ENCODE data around the gene YJEFN3. TPM values are rescaled to one million over a fixed set of nuclear protein-coding genes. Genes with fewer than 3 reads are reported as not detected.

YJEFN3 gene
- total and polyA plus RNA-seq, 2 of the 8 experiments (the other 6 are each of a cell fraction or from before 2014, with no cell fraction given) = 5.7 to 9.4 TPM

- no peak for DNase-seq (ENCODE audit: low read depth in 1 of 2, low spot score in 2 of 2)
- TF ChIP-seq E2F6 (IDR thresholded peaks at IDR 0.05) (no peak), RNF2 (IDR thresholded peaks at IDR 0.05; ENCODE audit: borderline replicate concordance, low read depth, low read length, missing control alignments, poor library complexity, severe bottlenecking) (no peak), EGR1 (IDR thresholded peaks at IDR 0.05; ENCODE audit: borderline replicate concordance, low read depth, low read length) (no peak), PHF8 (conservative IDR thresholded peaks at IDR 0.05; ENCODE audit: low read depth, low read length) (no peak), TAF1 (IDR thresholded peaks at IDR 0.05; ENCODE audit: low read depth, low read length) (no peak)
- Histone ChIP-seq H3K14ac (ENCODE audit: insufficient read length) (no peak overlapping the region), H3K79me1 (ENCODE audit: low read depth, low read length) (no peaks in the 10 kb centered on the region), H2BK15ac (ENCODE audit: low read length) (no peak overlapping the region), H3K23me2 (ENCODE audit: low read depth, low read length) (no peaks in the 10 kb centered on the region; the same call in 1 of the 2 replicates), H3K27me3 (replicated peaks in 1 of 4; ENCODE audit: control insufficient read depth in 3 of 4, extremely low read depth in 1 of 4, insufficient read depth in 3 of 4, low read length in 3 of 4) (no peaks in the 10 kb centered on the region; a peak in 1 of 7 replicates), H4K8ac (ENCODE audit: extremely low read depth, insufficient read depth, low read length) (no peak overlapping the region; the same call in 1 of the 2 replicates), H4K91ac (replicated peaks; ENCODE audit: insufficient read length, low read length) (no peak overlapping the region), H2BK12ac (ENCODE audit: low read depth, low read length) (no peak overlapping the region), H2BK5ac (ENCODE audit: low read depth, low read length) (no peak overlapping the region), H2BK120ac (replicated peaks; ENCODE audit: low read depth, low read length) (no peak overlapping the region), H3K9ac (replicated peaks in 1 of 4; ENCODE audit: extremely low read depth in 1 of 4, low read depth in 3 of 4, low read length in 3 of 4) (no peak overlapping the region), H2BK20ac (ENCODE audit: low read length) (no peak overlapping the region), H4K5ac (ENCODE audit: insufficient read length, low read depth, low read length) (no peak overlapping the region), H3K27ac (ENCODE audit: low read depth, low read length) (no peak overlapping the region), H3K79me2 (ENCODE audit: control insufficient read depth in 1 of 2, insufficient read depth in 2 of 2, low read length in 2 of 2) (no peaks in the 10 kb centered on the region), H3K4me3 (ENCODE audit: extremely low read depth in 1 of 4, insufficient read depth in 2 of 4, low read depth in 3 of 4, low read length in 4 of 4) (no peak overlapping the region), H3K9me3 (ENCODE audit: insufficient read depth in 2 of 2, low read depth in 1 of 2, low read length in 1 of 2) (no peaks in the 10 kb centered on the region), H3K4ac (replicated peaks; ENCODE audit: insufficient read length, low read depth, low read length) (no peak overlapping the region), H3K56ac (replicated peaks; ENCODE audit: insufficient read length, low read depth, low read length) (no peak overlapping the region), H4K20me1 (replicated peaks in 1 of 2; ENCODE audit: control insufficient read depth in 1 of 2, insufficient read depth in 2 of 2, low read length in 2 of 2) (peaks cover 1 to 2% of the 10 kb centered on the region in 2 experiments), H2AK5ac (ENCODE audit: low read depth, low read length) (no peak overlapping the region), H3K36me3 (ENCODE audit: control insufficient read depth in 2 of 4, insufficient read depth in 4 of 4, low read length in 3 of 4) (no peaks in the 10 kb centered on the region), H3K18ac (ENCODE audit: extremely low read depth, low read length) (no peak overlapping the region), H3K4me1 (replicated peaks in 1 of 4; ENCODE audit: control insufficient read depth in 3 of 4, insufficient read depth in 4 of 4, low read length in 3 of 4) (peaks cover 0 to 5% (median 2%) of the 10 kb centered on the region in 4 experiments; a peak in 5 of 7 replicates), H2AFZ (ENCODE audit: low read length) (no peak overlapping the region), H3K4me2 (ENCODE audit: insufficient read depth in 1 of 2, low read depth in 2 of 2, low read length in 2 of 2) (no peak overlapping the region), H3K23ac (ENCODE audit: insufficient read length) (no peak overlapping the region)
- 93% methylated on average over 25 of the region's 25 CpGs; no CpG with 5 or more reads in 1 of the 2 experiments for WGBS, 2 experiments (ENCODE audit: extremely low coverage in 1 of 2, insufficient coverage in 1 of 2, insufficient read length in 1 of 2, insufficient replicate concordance in 2 of 2, low coverage in 1 of 2, low lambda C conversion rate in 2 of 2, missing lambda C conversion rate in 1 of 2)
- POLR2A ChIA-PET (ENCODE audit: partially characterized antibody) = interaction anchor here (0.6 to 1.6 kb wide), 4 partner anchors 22 to 92 kb away, joined by 3 to 4 read pairs (median 3); partner anchors contain the start of gene LPAR2
- CTCF ChIA-PET (ENCODE audit: partially characterized antibody) = interaction anchor here (1.3 to 11.1 kb wide), 4 partner anchors 11 to 61 kb away, joined by 3 to 101 read pairs (median 8); no protein-coding TSS in a partner anchor
- no peak for FAIRE-seq
Measured at GRCh38 chr19:19579533-19580361, 51.0 kb downstream of the YJEFN3 start.

Data from H1 (cell line).